Left ventricle myocardium superior (tissue), 1 donor: ENCODE data around the gene ARAP1. TPM values are rescaled to one million over a fixed set of nuclear protein-coding genes. Genes with fewer than 3 reads are reported as not detected.

Experiments
- ATAC-seq: fragments of 200-7000 bp; cut with Tn5 transposase; one replicate; pipeline ENCODE4 v1.9.1; 2020; ENCODE audit warnings: mild to moderate bottlenecking, moderate library complexity
- DNase-seq: peaks from one replicate; pipeline ENCODE4 v3.0.0-alpha.2; 2020
- intact Hi-C: fragments of 100-400 bp; cut with micrococcal nuclease; formaldehyde crosslinking; loops from one replicate; pipeline ENCODE4 v1.11.0; 2022
- total RNA-seq: library from RNA; stranded (reverse); fragmentation: NEBNext Ultra II Directional; extraction: Animal tissue kit (Norgen Biotek cat#: 25700); gene quantifications from one replicate; pipeline ENCODE4 v1.2.1, GENCODE V29; 2021
- donor health status: DM: no; HTN: yes; CAD: no; lungs with severe emphysema.

ARAP1 gene
- total RNA-seq, 1 donor from 2014 or later: 58.9 TPM

DNA sequence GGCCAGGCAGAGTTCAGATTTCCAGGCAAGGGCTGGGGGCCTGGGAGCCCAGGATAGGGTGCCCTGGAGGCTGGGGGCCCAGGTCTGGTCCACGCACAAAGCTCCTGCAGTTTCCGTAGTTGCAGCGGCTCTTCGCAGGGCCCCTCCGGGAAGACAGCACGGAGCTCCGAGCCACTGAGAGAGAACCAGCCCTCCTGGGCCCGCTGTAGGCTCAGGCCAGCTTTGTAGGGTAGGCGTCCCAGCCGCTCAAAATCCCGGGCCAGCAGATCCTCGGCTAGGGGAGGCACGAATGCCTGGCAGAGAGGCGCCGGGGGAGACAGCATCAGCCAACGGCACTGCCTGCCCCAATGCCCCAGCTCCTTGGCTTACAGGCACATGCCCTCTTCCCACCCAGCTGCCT lies 54.4 kb downstream of the ARAP1 start:
- DNase-seq: no peak
- no peak for ATAC-seq
- intact Hi-C loops: no loop called here

DNA sequence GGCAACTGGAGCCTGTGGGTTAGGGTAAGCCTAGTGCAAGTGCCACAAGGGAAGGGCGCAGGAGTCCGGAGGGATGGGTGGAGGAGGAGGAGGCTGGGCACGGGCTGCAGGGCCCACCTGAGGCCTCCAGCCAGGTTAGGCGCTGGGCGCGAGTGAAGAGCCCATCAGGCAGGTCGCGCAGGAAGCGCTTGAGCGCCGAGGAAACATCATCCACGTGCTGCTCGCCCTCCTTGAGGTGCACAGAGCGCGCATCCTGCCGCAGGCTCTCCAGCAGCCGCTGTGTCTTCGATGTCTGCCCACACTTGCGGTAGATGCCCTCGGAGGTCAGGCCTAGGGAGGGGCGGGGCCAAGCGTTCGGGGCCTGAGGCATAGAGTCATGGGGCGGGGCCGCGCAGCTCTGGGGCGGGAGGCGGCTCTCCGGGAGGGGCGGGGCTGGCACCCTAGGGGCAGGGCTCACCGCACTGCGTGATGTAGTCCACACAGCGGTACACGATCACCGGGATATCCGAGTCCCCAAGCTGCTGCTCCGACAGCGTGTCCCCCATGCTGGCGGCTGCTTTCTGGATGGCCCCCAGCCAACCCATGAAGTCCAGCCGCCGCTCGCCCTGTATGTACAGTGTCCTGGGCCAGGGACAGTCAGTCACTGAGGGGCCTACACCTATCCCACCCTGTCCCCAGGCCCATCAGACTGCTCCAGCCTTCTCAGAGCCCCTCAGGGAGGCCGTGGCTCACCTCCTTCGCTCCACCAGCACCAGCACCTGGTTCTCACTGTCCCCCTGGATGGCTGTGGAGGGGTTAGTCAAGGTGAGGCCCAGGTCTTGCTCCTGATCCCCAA lies 55.1 kb downstream of the ARAP1 start:
- DNase-seq: peak; percentile 77
- intact Hi-C loops: no loop called here
- peak; percentile 63 for ATAC-seq

DNA sequence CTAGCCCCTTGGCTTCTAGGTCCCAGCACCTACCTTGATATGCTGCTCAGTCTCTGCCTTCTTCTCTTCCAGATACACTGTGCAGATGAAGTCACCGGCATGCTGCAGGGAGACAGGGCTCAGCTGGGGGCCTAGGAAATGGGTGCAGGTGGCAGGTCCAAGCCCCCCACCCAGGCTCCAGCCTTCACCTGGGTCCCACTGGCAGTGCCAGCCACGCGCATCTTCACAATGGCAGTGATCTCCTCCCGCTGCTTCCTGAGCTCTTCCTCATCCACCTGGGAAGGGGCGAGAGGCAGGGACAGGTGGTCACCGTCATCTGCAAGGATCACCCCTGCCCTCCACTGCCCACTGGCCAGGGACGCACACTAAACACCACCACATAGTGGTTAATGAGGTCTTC lies 56.9 kb downstream of the ARAP1 start:
- intact Hi-C loops: no loop called here
- ATAC-seq: no peak
- no peak for DNase-seq

DNA sequence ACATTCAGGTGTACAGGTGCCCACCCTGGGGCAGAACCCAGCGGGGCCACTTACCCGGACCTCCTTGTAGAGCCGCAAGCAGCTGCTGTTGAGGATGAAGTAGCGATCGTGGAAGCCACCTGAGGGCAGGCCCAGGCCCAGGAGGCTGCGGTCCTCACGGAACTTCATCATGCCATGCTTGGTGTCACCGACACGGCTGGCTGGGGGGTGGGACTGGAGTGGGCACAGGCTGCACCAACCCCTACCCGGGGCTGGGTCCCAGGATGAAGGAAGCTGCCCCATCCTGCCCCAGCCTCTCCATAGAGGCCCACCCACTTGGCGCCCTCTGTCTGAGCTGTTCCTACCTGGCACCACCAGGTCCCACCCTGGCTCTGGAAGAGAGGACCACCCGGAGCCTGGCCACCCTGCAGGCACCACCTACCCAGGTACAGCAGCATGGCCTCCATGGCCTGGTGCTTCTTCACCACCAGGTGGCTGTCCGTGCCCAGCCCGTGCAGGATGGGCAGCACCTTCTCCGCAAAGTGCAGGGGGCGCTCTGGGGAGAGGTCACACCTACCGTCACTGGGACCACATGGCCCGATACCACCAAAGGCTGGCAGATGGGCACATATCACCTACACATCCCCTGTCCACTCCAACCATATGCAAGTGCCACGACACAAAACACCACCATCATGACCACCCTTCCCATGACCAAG lies 58.8 kb downstream of the ARAP1 start:
- ATAC-seq: no peak
- intact Hi-C loops: no loop called here

DNA sequence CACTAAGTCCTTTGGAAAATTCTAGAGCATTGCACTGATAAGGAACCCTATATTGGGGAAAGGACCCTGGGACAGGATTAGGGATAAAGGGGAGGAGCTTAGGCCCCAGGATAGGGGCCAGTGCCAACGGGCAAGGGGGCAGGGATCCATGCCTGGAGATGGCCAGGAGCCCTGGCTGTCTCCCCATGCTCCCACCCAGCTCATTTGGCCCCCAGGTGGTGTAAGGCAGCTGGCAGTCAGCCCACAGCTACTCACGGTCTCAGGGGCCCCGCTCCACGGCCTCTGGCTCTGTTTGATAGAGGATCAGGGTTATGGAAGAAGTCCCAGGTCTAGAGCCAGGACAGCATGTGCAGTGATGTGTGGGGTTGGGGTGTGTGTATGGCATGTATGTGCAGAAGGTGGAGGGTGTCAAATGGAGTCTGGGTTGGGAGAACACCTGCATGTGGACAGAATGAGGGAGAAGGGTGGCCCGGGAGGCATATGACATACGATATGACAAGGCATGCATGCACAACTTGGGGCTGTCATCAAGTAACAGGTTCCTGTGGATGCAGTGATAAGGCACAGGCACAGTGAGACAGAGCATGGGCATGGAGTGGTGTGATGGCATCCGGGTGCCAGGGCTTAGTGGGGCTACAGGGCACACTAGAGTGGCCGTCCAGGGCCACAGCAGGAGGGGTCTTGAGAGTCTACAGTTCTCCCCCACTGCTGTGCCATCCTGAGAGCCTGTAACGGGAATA lies 59.5 kb downstream of the ARAP1 start:
- ATAC-seq: peak; percentile 67
- intact Hi-C loops: no loop called here
- peak; percentile 56 for DNase-seq

More for the DNA sequence above, 58.8 kb downstream of the ARAP1 start:
- DNase-seq: no peak

DNA sequence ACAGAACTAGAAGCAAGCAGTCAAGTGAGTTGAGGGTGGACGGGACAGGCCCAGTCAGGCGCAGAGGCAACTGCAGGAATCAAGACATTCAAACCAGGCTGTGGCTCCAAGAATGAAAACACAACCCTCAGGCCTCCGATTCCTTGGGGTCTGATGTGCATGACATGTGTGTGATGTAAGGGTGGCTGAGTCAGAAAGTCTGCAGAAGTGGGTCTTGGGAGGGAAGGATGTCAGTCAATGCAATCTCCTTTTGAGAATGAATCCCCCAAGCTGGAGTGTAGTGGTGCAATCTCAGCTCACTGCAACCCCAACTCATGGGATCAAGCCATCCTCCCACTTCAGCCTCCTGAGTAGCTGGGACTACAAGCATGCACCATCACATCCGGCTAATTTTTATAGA lies 62.0 kb downstream of the ARAP1 start:
- intact Hi-C loops: no loop called here
- DNase-seq (no peak), ATAC-seq (no peak)

DNA sequence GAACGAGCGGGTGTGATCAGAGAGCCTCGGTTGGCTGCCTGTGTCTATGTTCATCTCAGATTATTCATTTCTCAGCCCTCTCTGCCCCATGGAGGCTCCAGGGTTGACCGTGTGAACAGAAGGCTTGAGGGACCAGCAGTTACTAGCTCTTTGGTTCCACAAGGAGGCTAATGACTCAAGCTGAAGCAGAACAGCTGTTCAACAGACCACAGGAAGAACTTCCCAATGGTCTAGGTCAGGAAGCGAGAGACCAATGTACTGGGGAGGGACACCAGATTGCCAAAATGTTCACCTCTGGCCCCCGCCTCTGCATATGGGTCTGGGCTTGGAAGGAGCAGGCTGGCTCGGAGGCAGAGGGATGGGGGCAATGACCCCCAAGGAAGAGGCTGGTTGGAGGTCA lies 63.3 kb downstream of the ARAP1 start:
- DNase-seq: no peak
- intact Hi-C loops: no loop called here
- no peak for ATAC-seq

DNA sequence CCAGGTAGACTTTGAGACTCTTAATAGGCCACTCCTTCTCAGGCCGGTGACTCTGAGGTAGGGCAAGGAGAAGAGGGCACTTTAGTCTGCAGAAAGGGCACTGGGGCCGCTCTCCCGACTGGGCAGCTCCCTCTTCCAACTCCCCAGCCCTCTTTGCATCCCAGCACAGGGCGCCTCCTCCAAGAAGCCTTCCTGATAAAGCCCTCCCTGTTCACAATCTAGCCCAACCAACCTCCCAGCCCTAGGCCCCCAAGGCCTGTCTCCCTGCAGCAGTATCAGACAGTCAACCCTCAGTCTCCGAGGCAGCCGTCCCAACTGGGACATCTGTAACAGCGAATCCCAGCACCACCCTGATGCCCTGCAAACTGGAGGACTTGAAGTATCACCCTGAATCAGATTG lies 63.7 kb downstream of the ARAP1 start:
- DNase-seq (no peak), ATAC-seq (no peak)
- intact Hi-C loops: no loop called here

DNA sequence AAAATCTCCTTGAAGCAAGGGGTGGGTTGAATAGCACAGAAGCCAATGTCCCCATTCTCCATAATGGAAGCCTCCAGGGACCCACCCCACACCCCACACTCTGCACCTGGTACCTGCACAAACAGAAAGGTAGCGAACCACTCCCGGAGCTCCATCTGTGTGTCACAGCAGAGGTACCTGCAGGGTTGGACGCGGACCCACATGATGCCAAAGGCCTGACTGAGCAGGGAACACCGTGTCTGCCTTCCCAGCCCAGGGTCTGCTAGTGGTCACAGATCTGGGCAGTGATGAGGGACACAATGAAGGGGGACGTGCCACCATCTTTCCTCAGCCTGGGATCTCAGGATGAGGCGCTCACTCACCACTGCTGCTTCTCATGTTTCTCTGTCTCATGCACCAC lies 64.9 kb downstream of the ARAP1 start:
- intact Hi-C loops: no loop called here
- no peak for ATAC-seq
- DNase-seq: no peak

DNA sequence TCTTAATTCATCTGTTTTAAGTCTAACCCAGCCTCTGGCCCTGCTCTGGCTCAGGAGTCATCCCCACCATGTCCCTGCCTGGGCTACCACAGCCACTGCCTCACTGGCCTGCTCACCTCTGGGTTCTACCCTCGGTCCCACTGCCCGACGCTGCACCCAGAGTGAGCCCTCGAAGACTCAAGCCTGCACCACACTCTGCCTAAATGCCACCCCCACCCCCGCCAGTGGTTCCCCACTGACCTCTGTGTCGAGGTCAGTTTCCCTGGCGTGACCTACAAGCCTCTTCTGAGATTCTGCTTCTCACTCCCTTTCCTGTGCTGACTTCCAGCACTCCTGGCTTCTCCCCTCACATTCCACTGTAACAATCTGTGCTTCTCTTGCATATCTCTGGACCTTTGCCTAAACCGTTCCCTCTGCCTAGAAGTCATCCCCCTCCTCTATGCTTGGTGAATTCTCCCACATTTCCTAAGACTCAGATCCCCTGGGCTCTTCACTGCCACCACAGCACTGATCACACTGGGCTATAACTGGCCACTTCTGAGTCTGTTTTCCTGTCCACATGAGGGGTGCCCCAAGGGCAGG lies 65.5 kb downstream of the ARAP1 start:
- ATAC-seq (peak; percentile 24), DNase-seq (no peak)
- intact Hi-C loops: no loop called here

DNA sequence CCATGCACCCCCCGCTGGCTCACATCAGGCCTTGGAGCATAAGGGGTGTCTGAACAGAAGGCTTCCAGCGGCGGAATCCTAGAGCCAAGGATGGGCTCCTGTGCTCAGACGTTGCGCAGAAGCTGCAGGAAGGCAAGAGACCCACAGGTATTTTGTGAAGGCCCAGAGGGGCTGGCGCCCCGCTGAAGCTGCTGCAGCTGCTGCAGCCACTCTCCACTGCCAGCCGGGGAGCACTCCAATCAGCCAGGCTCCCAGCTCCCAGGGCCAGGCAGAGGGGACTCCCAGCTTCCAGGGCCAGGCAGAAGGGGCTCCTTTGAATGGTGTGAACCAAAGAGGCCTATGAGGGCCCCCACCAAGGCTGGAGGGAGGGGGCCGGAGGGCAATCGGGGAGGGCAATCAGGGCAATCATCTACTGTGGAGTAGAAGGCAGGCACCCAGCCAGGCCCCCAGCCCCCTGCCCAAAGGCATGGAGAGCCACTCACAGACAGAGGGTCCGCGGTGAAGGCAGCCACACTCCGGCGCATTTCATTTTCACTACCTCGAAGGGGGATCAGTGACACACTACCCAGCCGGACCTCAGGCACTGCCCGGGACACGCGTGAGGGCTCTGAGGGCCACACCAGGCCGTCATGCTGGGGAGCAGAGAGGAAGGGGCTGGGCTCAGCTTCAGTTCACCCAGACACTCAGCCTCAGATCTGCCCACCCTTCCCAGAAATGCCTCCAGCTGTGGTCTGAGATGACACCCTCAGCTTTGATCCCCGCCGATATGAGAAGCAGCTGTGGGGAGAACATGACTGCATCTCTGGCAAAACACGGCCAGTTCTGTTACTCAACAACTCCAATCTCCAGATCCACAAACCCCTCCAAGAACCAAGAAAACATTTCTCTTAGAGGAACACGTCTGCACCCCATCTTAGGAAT lies 66.4 kb downstream of the ARAP1 start:
- intact Hi-C loops: no loop called here
- peak; percentile 66 for DNase-seq
- ATAC-seq: peak; percentile 36

DNA sequence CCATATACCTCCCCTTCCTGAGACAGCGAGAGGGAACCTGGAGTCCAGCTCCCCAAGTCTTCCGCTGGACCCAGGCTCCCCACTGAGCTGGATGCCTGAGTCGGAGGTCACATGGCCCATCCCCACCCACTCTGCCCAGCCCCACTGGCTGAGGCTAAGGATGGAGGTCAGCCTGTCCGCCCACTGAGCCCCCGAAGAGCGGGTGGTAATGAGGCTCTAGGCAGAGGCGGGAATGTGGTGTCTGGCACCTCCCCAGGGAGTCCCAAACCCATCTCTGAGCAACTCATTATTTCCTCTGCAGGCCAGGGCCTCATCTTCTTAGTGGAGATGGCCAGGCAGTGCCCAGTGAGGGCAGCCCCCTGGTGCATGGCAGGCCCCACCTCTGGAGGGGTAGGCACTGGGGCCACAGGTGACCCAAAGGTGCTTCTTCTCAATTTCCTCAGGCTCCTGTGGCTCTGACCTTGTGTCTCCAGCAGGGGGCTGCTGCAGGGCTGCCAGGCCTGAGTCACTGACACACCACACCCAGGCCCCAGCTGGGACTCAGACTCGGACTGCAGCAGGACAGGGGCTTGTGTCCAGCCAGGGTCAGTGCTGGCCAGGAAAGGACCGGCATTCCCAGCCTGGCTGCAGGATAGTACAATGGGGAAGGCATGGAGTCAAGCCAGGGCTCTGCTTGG lies 67.8 kb downstream of the ARAP1 start:
- intact Hi-C loops: no loop called here
- DNase-seq: peak; percentile 86
- peak; percentile 70 for ATAC-seq

DNA sequence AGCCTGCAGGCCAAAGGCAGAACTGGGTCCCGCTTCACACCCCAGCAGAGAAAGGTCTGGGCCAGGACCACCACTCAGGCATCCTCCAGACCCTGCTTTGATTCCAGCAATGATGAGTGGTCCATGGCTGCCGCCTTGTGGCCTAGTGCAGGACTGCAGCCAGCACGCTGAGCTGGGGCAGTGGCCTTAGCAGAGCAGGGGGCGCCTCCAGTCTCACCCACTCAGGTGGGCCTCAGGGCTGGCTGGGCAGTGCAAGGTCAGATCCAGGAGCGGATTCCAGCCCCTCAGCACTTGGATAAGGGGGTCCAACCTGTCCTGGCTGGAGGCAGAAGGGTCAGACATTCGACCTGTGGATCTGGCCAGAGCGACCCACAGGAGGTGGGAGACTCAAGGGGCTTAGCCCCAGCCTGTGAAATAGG lies 68.4 kb downstream of the ARAP1 start:
- intact Hi-C loops: no loop called here
- ATAC-seq (peak; percentile 57), DNase-seq (peak; percentile 81)

DNA sequence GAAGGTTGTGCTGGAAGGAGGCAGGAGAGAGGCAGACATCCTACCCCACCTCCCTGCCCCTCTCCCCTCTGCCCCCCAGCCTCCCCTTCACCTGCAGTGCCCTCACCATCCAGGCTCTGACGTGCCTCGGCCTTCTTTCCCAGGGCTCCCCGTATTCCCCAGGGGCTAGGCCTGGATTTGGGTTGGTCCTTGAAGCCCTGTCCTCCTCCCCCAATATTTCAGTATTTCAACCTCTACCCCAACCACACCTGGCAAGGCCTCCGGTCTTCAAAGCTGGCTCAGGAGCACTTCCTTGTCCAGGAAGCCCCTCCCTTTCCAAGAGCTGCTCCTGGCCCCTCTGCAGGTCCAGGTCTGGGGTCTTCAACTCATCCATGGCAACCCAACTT lies 69.4 kb downstream of the ARAP1 start:
- ATAC-seq (no peak), DNase-seq (no peak)
- intact Hi-C loops: no loop called here

DNA sequence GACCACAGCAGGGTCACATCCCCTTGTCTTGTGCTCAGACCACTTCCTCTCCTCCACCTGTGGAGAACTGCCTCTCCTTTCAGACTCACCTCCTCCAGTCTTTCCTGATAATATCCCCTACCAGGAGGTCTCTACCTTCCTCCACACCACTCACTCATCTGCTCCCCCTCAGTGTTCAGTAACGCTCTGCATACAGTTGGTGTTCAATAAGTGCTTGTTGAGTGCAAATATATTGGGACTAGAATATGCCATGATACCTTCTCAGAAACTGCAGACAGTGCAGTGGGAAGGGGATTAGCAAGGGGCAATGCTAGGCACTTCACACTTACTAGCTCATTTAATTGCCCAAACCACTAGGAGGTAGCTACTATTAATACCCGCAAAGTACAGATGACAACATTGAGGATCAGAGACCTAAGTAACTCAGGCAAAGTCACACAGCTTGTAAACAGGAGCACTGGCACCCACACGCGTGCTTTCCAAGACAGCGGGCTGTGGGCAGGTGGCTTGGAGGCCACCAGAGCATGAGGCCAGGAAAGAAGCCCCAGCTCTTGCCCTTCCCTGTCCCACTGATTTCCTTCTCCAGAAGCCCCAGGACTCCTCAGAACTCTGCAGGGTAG lies 69.9 kb downstream of the ARAP1 start:
- intact Hi-C loops: no loop called here
- DNase-seq (no peak), ATAC-seq (no peak)

DNA sequence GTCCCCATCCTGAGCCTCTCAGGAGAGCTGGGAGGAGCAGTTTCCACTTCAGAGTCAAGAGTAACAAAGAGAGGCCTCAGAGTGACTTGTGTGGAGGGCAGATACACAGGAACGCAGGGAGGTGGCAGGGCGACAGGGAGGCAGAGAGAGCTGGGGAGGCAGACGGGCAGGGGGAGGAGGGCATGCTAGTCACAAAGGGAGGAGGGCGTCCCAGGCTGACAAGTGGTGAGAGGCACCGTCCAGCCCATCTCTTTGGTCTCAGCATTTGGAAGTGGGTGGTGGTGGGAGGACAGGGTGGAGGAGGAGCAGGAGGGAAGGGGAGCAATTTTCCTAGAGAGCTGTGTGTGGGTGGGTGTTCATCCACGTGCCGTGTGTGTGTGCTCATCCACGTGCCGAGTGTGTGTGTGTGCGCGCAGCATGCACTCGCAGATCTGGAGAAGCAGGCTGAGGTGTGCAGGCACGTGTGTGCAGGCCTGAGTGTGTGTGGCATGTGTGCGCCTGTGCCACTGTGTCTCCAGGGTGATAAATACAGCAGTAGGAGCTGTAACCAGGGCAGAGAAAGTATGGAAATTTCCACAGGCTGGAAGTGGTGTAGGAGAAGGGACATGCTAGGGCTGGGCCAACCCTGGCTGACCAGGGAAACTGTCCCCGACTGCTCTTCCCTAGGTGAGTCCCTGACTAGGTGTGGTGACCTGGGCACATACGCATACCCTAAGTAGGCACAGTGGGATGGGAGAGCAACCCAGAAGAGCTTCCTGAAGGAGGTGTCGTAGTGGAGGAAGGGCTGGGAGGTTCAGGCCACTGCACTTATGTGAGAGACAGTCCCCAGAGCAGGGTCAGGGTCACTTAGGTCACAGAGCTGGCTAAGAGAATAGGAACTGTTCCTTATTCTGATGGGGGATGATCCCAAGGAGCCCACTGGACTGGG lies 70.7 kb downstream of the ARAP1 start:
- ATAC-seq (no peak), DNase-seq (no peak)
- intact Hi-C loops: no loop called here
